Activated naive CD4-positive, alpha-beta T cell treated with Interleukin-2 at 50 U/mL for 16 hours (primary cell): ENCODE measurements around the gene TSPO2.
A peak's percentile ranks its signal among the peaks of the same experiment; 100 is the strongest.

Experiments used
- DNase-seq: peaks from one replicate; pipeline ENCODE4 v3.0.0-alpha.2; 2020

The TSPO2 gene

DNA sequence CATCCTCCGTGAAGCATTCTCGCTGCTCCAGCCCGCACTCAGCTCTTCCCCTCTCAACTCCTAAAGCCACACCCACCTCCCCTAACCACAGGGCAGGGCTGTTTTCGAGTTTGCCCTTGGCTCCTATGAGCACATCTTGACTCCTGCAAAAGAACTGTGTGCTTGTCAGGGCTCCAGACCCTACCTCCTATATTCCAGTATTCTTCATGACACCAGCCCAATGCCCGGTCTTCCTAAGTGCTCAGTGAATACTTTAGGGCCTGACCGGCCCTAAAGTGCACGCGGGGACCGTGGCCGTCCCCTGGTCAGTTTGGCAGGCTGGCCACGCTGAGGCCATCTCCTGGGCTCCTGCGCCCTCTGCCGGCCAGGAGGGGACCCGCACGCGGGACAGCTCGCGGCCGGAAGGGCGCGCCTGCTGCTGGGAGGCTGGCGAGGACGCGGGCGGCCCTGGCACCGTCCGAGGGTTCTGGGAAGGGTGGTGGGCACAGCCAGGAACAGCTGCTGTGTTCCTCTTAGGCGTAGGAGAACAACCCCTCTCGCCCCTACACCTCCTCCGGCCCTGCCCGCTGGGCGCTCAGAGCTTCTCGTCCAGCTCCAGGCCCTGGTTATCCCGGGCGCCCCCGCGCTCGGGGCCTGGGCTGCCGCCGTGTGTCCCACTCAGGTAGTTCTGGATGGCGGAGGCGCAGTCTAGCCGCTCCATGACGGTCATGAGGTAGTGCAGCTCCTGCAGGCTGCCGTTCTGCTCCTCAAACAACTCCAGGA, 14.3 kb upstream of the TSPO2 start:
- peak; percentile 80 for DNase-seq

DNA sequence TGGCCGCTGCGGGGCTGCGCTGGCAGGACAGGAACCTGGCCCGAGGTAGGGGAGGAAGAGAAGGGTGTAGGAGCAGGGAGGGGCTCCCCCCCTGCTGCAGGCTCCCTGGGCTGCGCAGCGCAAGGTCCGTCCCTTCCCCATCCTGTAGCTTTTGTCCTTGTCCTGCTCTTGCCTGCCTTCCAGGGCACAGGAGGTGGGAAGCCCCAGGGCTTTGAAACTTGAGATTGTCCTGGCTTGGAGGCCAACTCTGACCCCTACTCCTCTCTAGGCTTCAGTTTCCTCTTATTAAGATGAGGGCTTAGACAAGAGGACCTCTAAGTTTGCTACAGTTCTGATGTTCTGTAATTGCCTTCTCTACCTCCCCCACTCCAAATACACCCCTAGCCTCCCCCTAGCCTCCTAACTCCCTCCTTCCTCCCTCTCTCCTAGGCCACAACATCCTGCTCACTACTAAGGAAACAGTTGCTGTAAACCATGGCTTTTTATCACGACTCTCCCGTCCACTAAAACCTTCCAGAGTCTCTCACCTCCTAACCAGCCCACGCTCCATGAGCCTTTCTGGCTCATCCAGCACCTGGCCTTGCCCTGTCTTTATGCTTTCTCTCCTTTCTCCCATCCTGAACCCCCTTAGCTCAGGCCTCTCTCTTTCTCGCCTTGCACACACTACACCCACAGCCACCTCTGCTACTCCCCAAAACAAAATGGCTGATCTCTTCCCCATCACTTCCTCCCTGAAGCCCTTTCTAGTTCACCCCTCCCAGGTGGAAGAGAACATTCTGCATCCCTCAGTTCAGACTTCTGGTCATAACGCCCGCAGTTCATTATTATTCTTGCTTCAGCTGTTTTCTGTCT, 13.5 kb upstream of the TSPO2 start:
- no peak for DNase-seq

GRCh38 chr6:41032830-41033229, 9.4 kb upstream of the TSPO2 start:
- DNase-seq: no peak

DNA sequence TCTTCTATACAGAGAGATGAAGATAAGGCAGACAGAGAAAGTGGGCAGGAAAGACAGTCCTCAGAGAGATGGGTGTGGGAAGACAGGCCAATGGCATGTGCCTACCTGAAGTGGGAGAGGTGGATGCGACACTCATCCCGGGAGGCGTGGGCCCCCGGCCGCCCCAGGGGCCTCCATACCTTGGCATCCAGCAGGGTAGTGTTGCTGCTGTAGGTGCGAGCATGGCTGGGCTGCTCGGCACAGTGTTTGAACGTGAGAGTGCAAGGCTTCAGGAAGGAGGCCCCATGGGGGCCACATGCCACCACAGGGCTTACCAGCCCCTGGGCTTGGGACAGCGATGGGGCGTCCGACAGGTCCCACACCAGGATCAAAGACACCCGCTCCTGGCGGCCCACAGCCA, 8.5 kb upstream of the TSPO2 start:
- DNase-seq: no peak

DNA sequence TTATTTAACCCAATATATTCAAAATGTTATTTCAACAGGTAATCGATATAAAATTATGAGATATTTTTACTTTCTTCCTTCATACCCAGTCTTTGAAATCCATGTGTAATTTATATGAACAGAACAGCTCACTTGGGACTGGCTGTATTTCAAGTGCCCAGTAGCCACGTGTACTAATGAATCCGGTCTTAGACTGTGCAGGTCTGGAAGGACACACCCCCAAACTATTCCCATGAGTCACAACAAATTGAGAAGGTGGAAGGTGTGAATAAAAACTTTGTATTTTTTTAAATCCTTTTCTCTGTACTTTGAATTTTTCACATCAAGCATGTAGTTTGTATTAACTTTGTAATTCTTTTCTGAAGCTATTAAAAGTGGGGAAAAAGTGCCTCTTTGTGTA, 6.1 kb upstream of the TSPO2 start:
- DNase-seq: no peak

- no peak for DNase-seq
Observed at GRCh38 chr6:41036601-41037000, 5.7 kb upstream of the TSPO2 start.

GRCh38 chr6:41037107-41037900, 5.0 kb upstream of the TSPO2 start:
- no peak for DNase-seq

DNA sequence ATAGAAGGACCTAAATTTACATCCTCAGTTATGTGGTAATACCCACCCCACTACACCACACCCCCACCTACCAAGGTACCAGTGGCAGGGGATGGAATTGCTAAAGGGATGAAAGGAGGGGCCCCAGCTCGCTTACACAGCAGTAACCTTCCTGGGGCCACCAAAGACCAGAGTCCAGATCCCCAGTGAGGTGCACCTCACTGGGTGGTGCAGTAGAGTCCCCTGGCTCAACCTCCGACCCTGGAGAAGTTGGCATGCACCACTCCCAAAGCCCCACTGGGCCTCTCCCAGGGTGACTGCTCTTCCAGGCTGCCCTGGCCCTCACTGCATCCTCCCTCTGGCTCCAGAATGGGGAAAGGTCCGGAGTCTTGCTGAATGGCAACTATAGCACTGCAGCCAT, 4.1 kb upstream of the TSPO2 start:
- no peak for DNase-seq

GRCh38 chr6:41039060-41039998, 2.9 kb upstream of the TSPO2 start, which contains the start of gene UNC5CL:
Gene UNC5CL (minus strand): TSS chr6:41039221. CDS start chr6:41035074, 4,147 bp downstream.
- peak; percentile 56 for DNase-seq

GRCh38 chr6:41040101-41040939, 1.9 kb upstream of the TSPO2 start:
- no peak for DNase-seq

GRCh38 chr6:41040940-41041536, 1.2 kb upstream of the TSPO2 start:
- no peak for DNase-seq

DNA sequence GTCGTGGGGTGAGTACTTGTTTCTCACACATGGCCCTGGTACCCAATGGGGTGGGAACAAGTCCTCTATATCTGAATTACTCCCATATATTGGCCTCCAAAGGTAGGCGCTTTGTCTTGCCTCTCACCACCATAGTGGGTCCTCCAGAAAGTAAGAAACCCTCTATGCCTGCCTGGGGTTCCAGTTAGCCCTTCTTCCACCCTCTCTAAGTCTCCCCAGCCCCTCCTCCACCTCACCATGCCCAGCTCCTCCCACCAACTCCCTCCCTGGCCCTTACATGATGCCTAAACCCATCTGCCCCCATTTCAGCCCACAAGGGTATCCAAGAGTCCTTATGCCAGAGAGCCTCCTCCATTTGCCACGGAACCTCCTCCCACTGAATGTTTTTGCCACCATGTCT, 884 bp downstream of the TSPO2 start:
- DNase-seq: no peak

GRCh38 chr6:41045664-41046063, 3.4 kb downstream of the TSPO2 start:
- DNase-seq: no peak

DNA sequence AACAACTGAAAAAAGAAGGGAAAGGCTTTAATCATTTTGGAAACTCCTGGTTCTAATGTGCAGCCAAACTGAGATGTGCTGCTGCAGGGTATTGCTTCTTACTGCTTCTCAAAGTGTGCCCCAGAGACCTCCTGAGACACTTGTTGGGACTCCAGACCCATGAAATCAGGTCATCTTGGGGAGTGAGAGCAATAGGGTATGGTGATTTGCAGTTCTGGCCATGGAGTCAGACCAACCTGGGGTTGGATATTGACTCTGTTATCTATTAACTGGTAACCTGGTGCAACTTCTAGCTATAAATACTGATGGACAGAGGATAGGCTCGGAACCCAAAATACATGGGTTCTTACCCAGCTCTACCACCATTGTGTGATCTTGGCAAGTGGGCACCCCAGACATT, 3.8 kb downstream of the TSPO2 start:
- DNase-seq: no peak

DNA sequence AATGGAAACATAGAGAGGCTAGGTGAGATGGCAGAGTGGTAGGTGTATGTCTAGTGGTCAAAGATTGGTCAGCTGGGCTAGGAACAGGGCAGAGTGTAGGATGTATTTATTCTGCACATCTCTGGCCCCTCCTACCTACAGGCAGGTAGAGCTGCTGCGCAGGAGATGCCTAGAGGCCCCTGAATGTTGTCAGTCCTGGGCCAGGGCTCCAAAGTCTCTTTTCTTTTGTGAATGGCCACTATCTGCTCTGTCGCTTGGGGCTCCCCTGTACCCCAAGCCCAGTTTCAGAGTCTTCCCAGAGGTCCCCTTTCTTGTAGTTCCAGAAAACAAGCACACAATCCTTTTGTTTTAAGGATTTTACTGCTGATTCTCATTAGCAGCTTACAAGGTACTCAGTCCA, 5.0 kb downstream of the TSPO2 start:
- no peak for DNase-seq

GRCh38 chr6:41047745-41048732, 5.8 kb downstream of the TSPO2 start:
- no peak for DNase-seq

- DNase-seq: no peak
Observed at GRCh38 chr6:41049521-41049920, 7.3 kb downstream of the TSPO2 start.

- no peak for DNase-seq
Observed at GRCh38 chr6:41049955-41050354, 7.7 kb downstream of the TSPO2 start.

DNA sequence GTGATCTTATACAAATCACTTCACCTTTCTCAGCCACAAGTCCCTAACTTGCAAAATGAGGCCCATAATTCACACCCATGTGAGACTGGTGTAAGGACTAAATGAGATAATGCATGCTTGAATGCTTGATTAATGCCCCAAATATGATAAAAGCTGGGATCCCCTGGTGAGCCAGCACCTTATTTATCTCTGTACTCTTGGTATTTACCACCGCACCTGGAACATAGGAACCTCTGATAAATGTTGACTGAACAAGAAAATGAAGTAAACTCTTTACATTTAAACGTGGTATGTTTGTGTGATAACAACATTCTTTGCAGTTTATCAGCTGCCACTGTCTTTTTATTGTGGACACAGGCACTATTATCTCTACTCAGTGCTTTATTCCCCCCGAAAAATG, 8.3 kb downstream of the TSPO2 start:
- DNase-seq: no peak

GRCh38 chr6:41051873-41052272, 9.6 kb downstream of the TSPO2 start:
- DNase-seq: no peak
